Thymus (tissue), 11 donors: ENCODE data around the gene GAS7. TPM values are rescaled to one million over a fixed set of nuclear protein-coding genes. Genes with fewer than 3 reads are reported as not detected.

ENCODE experiments used
- DNase-seq, 9 donors: peaks; one replicate each; pipeline ENCODE4 v3.0.0-alpha.2; 2013; ENCODE audit warnings: low spot score in 9 of 9, low read depth in 6 of 9, missing footprints in 1 of 9
- H3K27ac ChIP-seq, 2 donors: one replicate each; pipeline ENCODE4 v1.5.1; 2013; ENCODE audit warnings: control low read depth in 1 of 2, low read depth in 1 of 2, low read length in 1 of 2, mild to moderate bottlenecking in 1 of 2, moderate library complexity in 1 of 2
- H3K27me3 ChIP-seq, 2 donors: one replicate each; pipeline ENCODE4 v1.5.1; 2013; ENCODE audit warnings: low read length in 1 of 2; ENCODE audit not compliant: control insufficient read depth in 2 of 2, insufficient read depth in 1 of 2
- H3K36me3 ChIP-seq, 2 donors: one replicate each; pipeline ENCODE4 v1.5.1; 2013; ENCODE audit warnings: low read length in 1 of 2, mild to moderate bottlenecking in 1 of 2, moderate library complexity in 1 of 2; ENCODE audit not compliant: control insufficient read depth in 2 of 2, insufficient read depth in 2 of 2
- H3K4me1 ChIP-seq, 2 donors: one replicate each; pipeline ENCODE4 v1.5.1; 2013; ENCODE audit warnings: low read length in 2 of 2; ENCODE audit not compliant: control insufficient read depth in 2 of 2, insufficient read depth in 2 of 2
- H3K4me3 ChIP-seq, 2 donors: one replicate each; pipeline ENCODE4 v1.5.1; 2013; ENCODE audit warnings: low read length in 2 of 2, control low read depth in 1 of 2, mild to moderate bottlenecking in 1 of 2
- H3K9me3 ChIP-seq, 2 donors: one replicate each; pipeline ENCODE4 v1.5.1; 2013; ENCODE audit warnings: low read length in 1 of 2, mild to moderate bottlenecking in 1 of 2; ENCODE audit not compliant: control insufficient read depth in 2 of 2, insufficient read depth in 1 of 2
- WGBS: extraction: QIAGEN DNeasy Blood & Tissue Kit; methylation state at CpG from one replicate; pipeline ENCODE4 v1.1.7; 2013; 5-methylcytosine and 5-hydroxymethylcytosine counted together
- polyA plus RNA-seq: library from polyadenylated mRNA; stranded (reverse); fragments of 200-250 nt; gene quantifications from one replicate; pipeline ENCODE4 v1.2.3, GENCODE V29; 2013
- total RNA-seq: library from RNA; stranded (reverse); fragments of 120-200 nt; gene quantifications from one replicate; pipeline ENCODE4 v1.2.4, GENCODE V29; 2013
- donor health status: healthy.

The GAS7 gene
- total and polyA plus RNA-seq, 2 donors: 4.3 to 9.7 TPM

DNA sequence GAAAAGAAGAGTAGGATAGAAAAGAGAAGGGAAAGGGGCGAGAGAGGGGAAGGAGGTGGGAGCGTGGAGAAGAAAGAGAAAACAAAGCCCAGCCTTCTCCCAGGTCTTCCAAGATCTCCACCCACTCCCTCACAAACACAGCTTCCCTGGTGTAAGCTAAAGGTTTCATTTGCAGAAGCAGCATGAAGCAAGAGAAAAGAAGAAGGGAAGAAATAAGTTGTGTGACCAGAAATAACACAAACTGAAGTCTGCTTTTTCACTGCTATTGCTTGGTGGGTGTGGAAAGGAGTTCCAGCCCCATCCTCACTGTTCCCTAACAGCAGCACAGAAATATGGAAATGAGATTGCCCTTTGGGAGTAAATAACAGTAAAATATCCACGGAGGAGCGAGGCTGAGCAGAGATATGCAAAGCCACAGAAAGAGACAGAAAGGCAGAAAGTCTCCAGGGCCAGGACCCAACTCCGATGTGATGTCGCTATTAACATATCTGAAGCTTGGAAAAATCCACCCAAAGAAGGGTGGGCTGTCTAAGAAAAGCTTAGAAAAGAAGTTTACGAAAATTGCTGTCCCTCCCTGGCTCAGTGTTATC lies 10.3 kb upstream of the GAS7 start:
- Histone ChIP-seq H3K36me3 (no peaks in the 10 kb centered on the region), H3K27me3 (no peaks in the 10 kb centered on the region), H3K4me3 (no peak overlapping the region), H3K4me1 (peaks cover 0 to 8% of the 10 kb centered on the region in 2 donors), H3K9me3 (peaks cover 3 to 6% of the 10 kb centered on the region in 2 donors), H3K27ac (no peak overlapping the region)
- 91% methylated on average over 7 of the region's 7 CpGs for WGBS
- no peak for DNase-seq

- DNase-seq: no peak
- Histone ChIP-seq H3K4me1 (peaks cover 0 to 8% of the 10 kb centered on the region in 2 donors), H3K4me3 (no peak overlapping the region), H3K36me3 (no peaks in the 10 kb centered on the region), H3K27ac (no peak overlapping the region), H3K27me3 (no peaks in the 10 kb centered on the region), H3K9me3 (peaks cover 3 to 6% of the 10 kb centered on the region in 2 donors)
- WGBS: 97% methylated on average over 4 of the region's 4 CpGs
These were observed 8.7 kb upstream of the GAS7 start for GRCh38 chr17:10207153-10207552.

GRCh38 chr17:10205549-10206185 lies 7.3 kb upstream of the GAS7 start:
- Histone ChIP-seq H3K9me3 (peaks cover 3 to 6% of the 10 kb centered on the region in 2 donors), H3K36me3 (no peaks in the 10 kb centered on the region), H3K4me1 (peaks cover 0 to 8% of the 10 kb centered on the region in 2 donors), H3K27ac (no peak overlapping the region), H3K4me3 (no peak overlapping the region), H3K27me3 (no peaks in the 10 kb centered on the region)
- DNase-seq: no peak
- 95% methylated on average over 2 of the region's 2 CpGs for WGBS

DNA sequence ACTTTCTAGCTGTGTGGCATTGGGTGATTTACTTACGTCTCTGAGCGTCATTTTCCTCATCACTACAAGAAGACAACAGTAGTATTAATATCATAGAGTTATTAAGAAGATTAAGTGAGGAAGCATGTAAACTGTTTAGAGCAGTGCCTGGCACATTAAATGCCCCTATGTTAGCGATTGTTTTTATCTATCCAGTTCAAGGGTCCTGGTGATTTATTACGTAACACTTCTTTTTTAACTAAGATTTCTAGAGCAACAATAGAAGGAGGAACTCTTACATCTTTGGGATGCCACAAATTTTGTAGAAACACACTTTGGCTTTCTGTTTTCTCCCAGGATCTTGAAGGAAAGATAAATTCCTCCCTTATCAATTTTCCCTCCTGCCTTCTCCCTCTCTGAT lies 3.3 kb upstream of the GAS7 start:
- Histone ChIP-seq H3K27me3 (peaks cover 0 to 18% of the 10 kb centered on the region in 2 donors), H3K9me3 (peaks cover 3 to 6% of the 10 kb centered on the region in 2 donors), H3K4me1 (peaks cover 18 to 22% of the 10 kb centered on the region in 2 donors), H3K4me3 (no peak overlapping the region), H3K27ac (no peak overlapping the region), H3K36me3 (no peaks in the 10 kb centered on the region)
- WGBS: 96% methylated on average over 4 of the region's 4 CpGs
- no peak for DNase-seq

GRCh38 chr17:10200645-10201044 lies 2.2 kb upstream of the GAS7 start:
- Histone ChIP-seq H3K27me3 (peaks cover 0 to 20% of the 10 kb centered on the region in 2 donors), H3K36me3 (no peaks in the 10 kb centered on the region), H3K27ac (no peak overlapping the region), H3K9me3 (peaks cover 1% of the 10 kb centered on the region in 2 donors), H3K4me1 (peaks cover 22 to 30% of the 10 kb centered on the region in 2 donors), H3K4me3 (no peak overlapping the region)
- no peak for DNase-seq
- 94% methylated on average over 4 of the region's 4 CpGs for WGBS

DNA sequence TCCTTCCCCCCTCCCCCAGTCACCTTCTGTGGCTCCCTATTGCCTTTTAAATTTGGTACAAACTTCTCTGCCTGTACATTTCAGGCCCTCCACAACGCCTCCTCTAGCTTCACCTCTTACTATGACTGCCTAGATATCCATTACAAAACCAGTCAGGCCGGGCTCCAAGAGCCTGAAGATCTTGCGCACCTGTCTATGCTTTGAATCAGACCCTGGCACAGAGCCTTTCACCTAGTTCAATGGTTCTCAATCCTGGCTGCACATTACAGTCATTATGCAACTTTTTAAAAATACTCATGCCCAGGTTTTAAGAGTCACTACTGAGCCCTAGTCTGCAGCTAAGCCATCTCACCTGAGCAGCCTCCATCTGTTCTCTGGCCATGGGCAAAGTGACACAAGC lies 1.6 kb upstream of the GAS7 start:
- no peaks in the 10 kb centered on the region for H3K36me3 ChIP-seq
- no peak overlapping the region for H3K27ac ChIP-seq
- H3K9me3 ChIP-seq: peaks cover 0 to 2% of the 10 kb centered on the region in 2 donors
- peaks cover 0 to 20% of the 10 kb centered on the region in 2 donors for H3K27me3 ChIP-seq
- H3K4me1 ChIP-seq: peaks cover 22 to 30% of the 10 kb centered on the region in 2 donors
- H3K4me3 ChIP-seq: no peak overlapping the region
- 89% methylated on average over 3 of the region's 3 CpGs for WGBS
- no peak for DNase-seq

GRCh38 chr17:10197721-10198508 lies 491 bp downstream of the GAS7 start:
- H3K9me3 ChIP-seq: peaks cover 1 to 21% of the 10 kb centered on the region in 2 donors
- H3K4me1 ChIP-seq: peaks cover 22 to 30% of the 10 kb centered on the region in 2 donors
- peak in 3 of 9 donors; percentile 28 to 50 (median 30) for DNase-seq
- H3K27me3 ChIP-seq: peaks cover 0 to 20% of the 10 kb centered on the region in 2 donors
- WGBS: 4% methylated on average over 90 of the region's 90 CpGs
- peak overlapping the region; percentile 45 to 82 for H3K4me3 ChIP-seq
- H3K27ac ChIP-seq: peak overlapping the region in 1 of 2 donors; percentile 5
- H3K36me3 ChIP-seq: no peaks in the 10 kb centered on the region

DNA sequence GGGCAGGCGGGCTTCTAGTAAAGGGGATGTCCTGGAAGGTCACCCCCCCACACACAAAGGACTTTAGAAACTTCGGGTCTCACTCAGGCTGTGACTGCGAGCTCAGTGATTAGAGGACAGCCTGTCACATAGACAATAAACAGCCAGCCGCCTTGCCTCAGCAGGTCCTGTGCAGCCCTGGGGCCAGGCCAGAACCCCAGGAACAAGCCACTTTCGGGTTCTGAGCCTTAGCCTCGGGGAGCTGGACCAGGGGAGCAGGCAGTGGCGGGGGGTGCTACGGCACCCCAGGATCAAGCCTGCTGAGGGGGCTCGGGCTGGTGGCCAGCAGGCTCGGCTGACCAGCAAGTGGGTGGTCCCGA lies 1.1 kb downstream of the GAS7 start:
- Histone ChIP-seq H3K27me3 (peaks cover 0 to 20% of the 10 kb centered on the region in 2 donors), H3K9me3 (peaks cover 1 to 21% of the 10 kb centered on the region in 2 donors), H3K4me3 (peak overlapping the region; percentile 45 to 82), H3K36me3 (no peaks in the 10 kb centered on the region), H3K27ac (no peak overlapping the region), H3K4me1 (peaks cover 22 to 30% of the 10 kb centered on the region in 2 donors)
- 77% methylated on average over 11 of the region's 11 CpGs for WGBS
- no peak for DNase-seq

DNA sequence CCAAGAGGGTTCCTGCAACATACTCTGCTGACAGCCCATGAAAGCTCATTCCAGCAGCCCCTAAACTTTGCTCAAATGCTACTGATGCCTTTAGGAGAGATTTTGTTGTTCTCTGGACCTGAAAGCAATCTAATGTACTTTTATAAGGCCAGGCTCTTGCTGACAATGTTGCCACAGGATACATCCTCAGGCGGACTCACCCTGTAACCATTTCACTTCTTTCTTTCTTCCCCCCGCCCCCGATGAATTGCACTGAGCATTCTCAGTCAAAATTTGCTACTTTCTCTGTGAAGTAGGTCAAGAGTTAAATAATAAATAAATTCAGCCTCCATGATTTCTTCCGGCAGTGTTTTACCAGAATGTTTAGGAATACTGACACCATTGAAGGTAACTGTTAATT lies 1.5 kb downstream of the GAS7 start:
- peaks cover 0 to 20% of the 10 kb centered on the region in 2 donors for H3K27me3 ChIP-seq
- H3K9me3 ChIP-seq: peaks cover 1 to 21% of the 10 kb centered on the region in 2 donors
- WGBS: 84% methylated on average over 4 of the region's 4 CpGs
- DNase-seq: no peak
- peaks cover 22 to 30% of the 10 kb centered on the region in 2 donors for H3K4me1 ChIP-seq
- H3K27ac ChIP-seq: no peak overlapping the region
- H3K4me3 ChIP-seq: peak overlapping the region in 1 of 2 donors; percentile 45
- H3K36me3 ChIP-seq: no peaks in the 10 kb centered on the region
